CD14-positive monocyte (primary cell): ENCODE measurements around the gene GINS2. TPM values are rescaled to one million over a fixed set of nuclear protein-coding genes. Genes with fewer than 3 reads are reported as not detected.

Experiments used
- DNase-seq, 3 donors: peaks; one replicate each; pipeline ENCODE4 v3.0.0-alpha.2; 2011 to 2022
- H2AFZ ChIP-seq: 2 replicates; pipeline ENCODE4 v1.6.0; 2012; ENCODE audit warnings: mild to moderate bottlenecking, low read depth, low read length, inconsistent platforms; ENCODE audit not compliant: insufficient read depth, poor library complexity, severe bottlenecking
- H3K27ac ChIP-seq, 2 donors: 1 replicate in 1 of 2; 2 replicates in 1 of 2; pipeline ENCODE4 v1.5.1; 2012 to 2013; ENCODE audit warnings: low read length in 2 of 2, control low read depth in 1 of 2, inconsistent platforms in 1 of 2, low read depth in 1 of 2, mild to moderate bottlenecking in 1 of 2
- H3K27me3 ChIP-seq, 2 donors: one replicate each; pipeline versions ENCODE4 v1.6.0 to v1.6.1; 2011 to 2013; ENCODE audit warnings: low read length in 2 of 2; ENCODE audit not compliant: control insufficient read depth in 2 of 2, insufficient read depth in 2 of 2
- H3K36me3 ChIP-seq, 2 donors: replicated peaks in 1 of 2; 1 replicate in 1 of 2; 2 replicates in 1 of 2; pipeline versions ENCODE4 v1.5.1 to v1.6.1; 2012 to 2013; ENCODE audit warnings: low read length in 2 of 2, control low read depth in 1 of 2, inconsistent platforms in 1 of 2, mild to moderate bottlenecking in 1 of 2; ENCODE audit not compliant: insufficient read depth in 2 of 2, control insufficient read depth in 1 of 2
- H3K4me1 ChIP-seq, 2 donors: 1 replicate in 1 of 2; 2 replicates in 1 of 2; pipeline versions ENCODE4 v1.5.1 to v1.6.1; 2012 to 2013; ENCODE audit warnings: low read length in 2 of 2, control low read depth in 1 of 2, inconsistent platforms in 1 of 2, mild to moderate bottlenecking in 1 of 2, moderate library complexity in 1 of 2; ENCODE audit not compliant: insufficient read depth in 2 of 2, control insufficient read depth in 1 of 2
- H3K4me2 ChIP-seq: replicated peaks from 2 replicates; pipeline ENCODE3; 2012; ENCODE audit warnings: low read length, moderate library complexity, mild to moderate bottlenecking; ENCODE audit not compliant: poor library complexity, severe bottlenecking; ENCODE audit errors: extremely low read depth
- H3K4me3 ChIP-seq, 3 experiments: fragments of 200-600 bp in 1 of 3; sonication (generic) in 1 of 3; replicated peaks in 1 of 3; 1 replicate in 2 of 3; 2 replicates in 1 of 3; pipeline ENCODE4 v1.5.1; 2011 to 2013; ENCODE audit warnings: low read length in 3 of 3, mild to moderate bottlenecking in 3 of 3, control low read depth in 2 of 3, low read depth in 2 of 3, inconsistent platforms in 1 of 3, moderate library complexity in 1 of 3
- H3K79me2 ChIP-seq: 2 replicates; pipeline ENCODE4 v1.6.0; 2012; ENCODE audit warnings: mild to moderate bottlenecking, control low read depth, inconsistent platforms, low read length, moderate library complexity; ENCODE audit not compliant: insufficient read depth
- H3K9ac ChIP-seq: 2 replicates; pipeline ENCODE4 v1.6.0; 2017; ENCODE audit warnings: low read length, mild to moderate bottlenecking; ENCODE audit not compliant: insufficient read depth, poor library complexity, severe bottlenecking
- H3K9me3 ChIP-seq, 2 donors: replicated peaks in 1 of 2; 1 replicate in 1 of 2; 2 replicates in 1 of 2; pipeline versions ENCODE4 v1.5.1 to v1.6.1; 2012 to 2013; ENCODE audit warnings: low read length in 2 of 2, control low read depth in 1 of 2; ENCODE audit not compliant: control insufficient read depth in 1 of 2, insufficient read depth in 1 of 2
- H4K20me1 ChIP-seq: 2 replicates; pipeline ENCODE4 v1.6.0; 2012; ENCODE audit warnings: mild to moderate bottlenecking, low read length, control low read depth, moderate library complexity; ENCODE audit not compliant: insufficient read depth
- H3K27ac Mint-ChIP-seq, 7 donors: one replicate each; pipeline ENCODE4 v1.8.0; 2020; ENCODE audit warnings: mild to moderate bottlenecking in 7 of 7, mixed read lengths in 7 of 7, moderate library complexity in 6 of 7, inconsistent platforms in 2 of 7
- H3K27me3 Mint-ChIP-seq, 3 donors: one replicate each; pipeline ENCODE4 v1.8.0; 2021 to 2022; ENCODE audit warnings: low read depth in 3 of 3, mild to moderate bottlenecking in 3 of 3, mixed read lengths in 3 of 3, moderate library complexity in 3 of 3, inconsistent platforms in 1 of 3
- H3K36me3 Mint-ChIP-seq, 2 donors: one replicate each; pipeline ENCODE4 v1.8.0; 2020; ENCODE audit warnings: mixed read lengths in 2 of 2, inconsistent platforms in 1 of 2, mild to moderate bottlenecking in 1 of 2
- H3K4me1 Mint-ChIP-seq: one replicate; pipeline ENCODE4 v1.8.0; 2020; ENCODE audit warnings: mild to moderate bottlenecking, mixed read lengths
- H3K4me3 Mint-ChIP-seq, 2 donors: one replicate each; pipeline ENCODE4 v1.8.0; 2020; ENCODE audit warnings: mild to moderate bottlenecking in 2 of 2, mixed read lengths in 2 of 2, moderate library complexity in 1 of 2
- H3K9me3 Mint-ChIP-seq, 7 donors: one replicate each; pipeline ENCODE4 v1.8.0; 2020 to 2022; ENCODE audit warnings: mixed read lengths in 7 of 7, mild to moderate bottlenecking in 6 of 7, moderate library complexity in 6 of 7, inconsistent platforms in 2 of 7
- WGBS: methylation state at CpG from one replicate; pipeline ENCODE4 v1.1.5; 2013; ENCODE audit warnings: missing lambda C conversion rate; ENCODE audit not compliant: insufficient coverage; 5-methylcytosine and 5-hydroxymethylcytosine counted together
- intact Hi-C, 2 donors: fragments of 100-400 bp; cut with micrococcal nuclease; formaldehyde crosslinking; loops; one replicate each; pipeline versions ENCODE4 v1.15.0 to v1.15.1; 2023
- polyA plus RNA-seq, 3 donors: library from polyadenylated mRNA; depleted of rRNA in 1 of 3; unstranded in 2 of 3; stranded (reverse) in 1 of 3; fragments of 300-500 nt in 2 of 3; fragments of >200 nt in 1 of 3; fragmentation: Illumina TruSeq in 2 of 3; gene quantifications; 1 replicate in 2 of 3; 2 replicates in 1 of 3; pipeline ENCODE4 v1.2.3, GENCODE V29; 2012 to 2021
- TF ChIP-seq, protein P1 (sequence below): fragments of 200-600 bp; IDR thresholded peaks from one replicate; pipeline ENCODE4 v1.8.0; 2022; ENCODE audit warnings: antibody characterized with exemption, mild to moderate bottlenecking

The GINS2 gene
- polyA plus RNA-seq, 3 donors = 0.13 to 0.28 TPM; not detected in 1

GRCh38 chr16:85670840-85671239 lies 17.9 kb downstream of the GINS2 start:
- Histone ChIP-seq H3K4me1 (no peaks in the 10 kb centered on the region), H3K4me2 (no peak overlapping the region), H3K9ac (no peak overlapping the region), H2AFZ (no peak overlapping the region), H3K36me3 (peaks cover 89 to 100% of the 10 kb centered on the region in 2 donors), H3K27ac (no peak overlapping the region), H3K27me3 (no peaks in the 10 kb centered on the region), H4K20me1 (no peaks in the 10 kb centered on the region), H3K9me3 (no peaks in the 10 kb centered on the region), H3K79me2 (no peaks in the 10 kb centered on the region), H3K4me3 (no peak overlapping the region)
- intact Hi-C loops = no loop called here
- TF ChIP-seq, protein P1, sequence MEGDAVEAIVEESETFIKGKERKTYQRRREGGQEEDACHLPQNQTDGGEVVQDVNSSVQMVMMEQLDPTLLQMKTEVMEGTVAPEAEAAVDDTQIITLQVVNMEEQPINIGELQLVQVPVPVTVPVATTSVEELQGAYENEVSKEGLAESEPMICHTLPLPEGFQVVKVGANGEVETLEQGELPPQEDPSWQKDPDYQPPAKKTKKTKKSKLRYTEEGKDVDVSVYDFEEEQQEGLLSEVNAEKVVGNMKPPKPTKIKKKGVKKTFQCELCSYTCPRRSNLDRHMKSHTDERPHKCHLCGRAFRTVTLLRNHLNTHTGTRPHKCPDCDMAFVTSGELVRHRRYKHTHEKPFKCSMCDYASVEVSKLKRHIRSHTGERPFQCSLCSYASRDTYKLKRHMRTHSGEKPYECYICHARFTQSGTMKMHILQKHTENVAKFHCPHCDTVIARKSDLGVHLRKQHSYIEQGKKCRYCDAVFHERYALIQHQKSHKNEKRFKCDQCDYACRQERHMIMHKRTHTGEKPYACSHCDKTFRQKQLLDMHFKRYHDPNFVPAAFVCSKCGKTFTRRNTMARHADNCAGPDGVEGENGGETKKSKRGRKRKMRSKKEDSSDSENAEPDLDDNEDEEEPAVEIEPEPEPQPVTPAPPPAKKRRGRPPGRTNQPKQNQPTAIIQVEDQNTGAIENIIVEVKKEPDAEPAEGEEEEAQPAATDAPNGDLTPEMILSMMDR = no peak
- WGBS = 100% methylated on average over 1 of the region's 14 CpGs
- no peak for DNase-seq
- Mint-ChIP-seq H3K27me3 (no peaks in the 10 kb centered on the region), H3K27ac (no peak overlapping the region), H3K36me3 (peaks cover 88 to 99% of the 10 kb centered on the region in 2 donors), H3K9me3 (no peaks in the 10 kb centered on the region), H3K4me3 (no peak overlapping the region), H3K4me1 (no peaks in the 10 kb centered on the region)

DNA sequence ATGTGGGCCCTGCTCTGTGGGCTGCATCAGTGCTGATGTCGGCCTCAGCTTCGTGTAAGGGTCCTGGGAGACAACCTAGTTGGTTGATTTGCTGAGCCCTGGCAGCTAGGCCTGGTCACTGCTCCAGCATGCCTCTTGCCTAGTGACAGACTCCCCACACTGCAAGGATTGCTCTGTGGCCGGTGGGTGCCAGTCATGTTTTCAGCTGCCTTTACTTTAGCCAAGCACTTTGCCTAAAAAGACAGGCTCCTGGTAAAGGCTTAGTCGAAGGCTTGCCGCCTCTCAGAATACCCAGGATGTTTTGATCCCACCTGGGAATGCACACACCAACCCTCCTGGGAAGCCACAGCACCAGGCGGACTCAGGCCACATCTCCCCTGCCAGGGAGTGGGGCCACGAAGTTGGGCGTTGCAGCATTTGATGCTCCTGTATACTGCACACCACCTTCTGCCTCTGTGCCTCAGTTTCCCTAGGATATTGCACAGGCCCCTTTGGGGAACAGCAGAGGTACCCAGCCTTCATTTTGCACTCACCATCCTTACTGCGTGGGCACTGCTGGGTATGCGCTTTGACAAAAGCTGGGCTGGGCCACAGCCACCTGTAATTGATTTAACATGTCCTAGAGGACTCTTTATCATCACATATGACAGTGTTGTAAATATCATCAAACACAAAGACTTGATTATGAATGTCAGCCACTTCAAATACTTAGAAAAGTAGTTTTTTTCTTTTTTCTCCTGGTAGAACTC lies 19.9 kb downstream of the GINS2 start:
- peaks cover 91 to 99% of the 10 kb centered on the region in 2 donors for H3K36me3 Mint-ChIP-seq
- H3K27me3 Mint-ChIP-seq = no peaks in the 10 kb centered on the region
- H3K36me3 ChIP-seq = peaks cover 91 to 100% of the 10 kb centered on the region in 2 donors
- H3K4me3 ChIP-seq = no peak overlapping the region
- 93% methylated on average over 9 of the region's 10 CpGs for WGBS
- no peaks in the 10 kb centered on the region for H4K20me1 ChIP-seq
- peak overlapping the region in 1 of 7 donors; percentile 10 for H3K27ac Mint-ChIP-seq
- H3K9me3 ChIP-seq = no peaks in the 10 kb centered on the region
- H3K4me1 ChIP-seq = no peaks in the 10 kb centered on the region
- H3K27me3 ChIP-seq = no peaks in the 10 kb centered on the region
- H3K9ac ChIP-seq = no peak overlapping the region
- no peak overlapping the region for H3K27ac ChIP-seq
- TF ChIP-seq, protein P1 = no peak
- H3K9me3 Mint-ChIP-seq = no peaks in the 10 kb centered on the region
- H3K4me2 ChIP-seq = no peak overlapping the region
- H3K4me1 Mint-ChIP-seq = no peaks in the 10 kb centered on the region
- H3K79me2 ChIP-seq = no peaks in the 10 kb centered on the region
- intact Hi-C loops = no loop called here
- no peak overlapping the region for H2AFZ ChIP-seq
- no peak for DNase-seq
- H3K4me3 Mint-ChIP-seq = no peak overlapping the region
